HepG2 (cell line): ENCODE data around the gene GPR83. TPM values are rescaled to one million over a fixed set of nuclear protein-coding genes. Genes with fewer than 3 reads are reported as not detected.
A peak's percentile ranks its signal among the peaks of the same experiment; 100 is the strongest.

Source experiments
- ARNT ChIP-seq: fragments of 450-650 bp; IDR thresholded peaks from 2 replicates; pipeline ENCODE4 v1.6.1; 2017
- KLF12 ChIP-seq: sonication (generic); formaldehyde crosslinking; IDR thresholded peaks from 2 replicates; pipeline ENCODE4 v1.4.0; 2020; ENCODE audit warnings: missing genetic modification reagents, borderline replicate concordance
- NR2F6 ChIP-seq, 2 experiments: IDR thresholded peaks; 2 replicates each; pipeline ENCODE4 v1.6.1; 2016; ENCODE audit warnings: antibody characterized with exemption in 1 of 2, mild to moderate bottlenecking in 1 of 2
- SCMH1 ChIP-seq: sonication (generic); formaldehyde crosslinking; IDR thresholded peaks from 2 replicates; pipeline ENCODE4 v1.9.0; 2021; ENCODE audit warnings: missing genetic modification reagents, mild to moderate bottlenecking, borderline replicate concordance
- SNAI1 ChIP-seq: sonication (generic); formaldehyde crosslinking; IDR thresholded peaks from 2 replicates; pipeline ENCODE4 v1.5.0; 2020; ENCODE audit warnings: mild to moderate bottlenecking, missing genetic modification reagents, borderline replicate concordance
- SRY ChIP-seq: sonication (generic); formaldehyde crosslinking; IDR thresholded peaks from 2 replicates; pipeline ENCODE4 v1.8.0; 2022; ENCODE audit warnings: mild to moderate bottlenecking, missing genetic modification reagents
- ZBTB21 ChIP-seq: sonication (generic); formaldehyde crosslinking; IDR thresholded peaks from 2 replicates; pipeline ENCODE4 v1.4.0; 2020; ENCODE audit warnings: missing genetic modification reagents
- ZBTB8A ChIP-seq: sonication (generic); formaldehyde crosslinking; IDR thresholded peaks from 2 replicates; pipeline ENCODE4 v1.4.0; 2020; ENCODE audit warnings: mild to moderate bottlenecking, low read depth, missing genetic modification reagents, borderline replicate concordance
- ZFP36 ChIP-seq: fragments of 150-350 bp; IDR thresholded peaks from 2 replicates; pipeline ENCODE4 v1.6.1; 2018; ENCODE audit warnings: borderline replicate concordance, low read length, low read depth; ENCODE audit not compliant: partially characterized antibody
- ZFP90 ChIP-seq: sonication (generic); formaldehyde crosslinking; IDR thresholded peaks from 2 replicates; pipeline ENCODE4 v1.8.0; 2022; ENCODE audit warnings: missing genetic modification reagents, mild to moderate bottlenecking, inconsistent platforms, borderline replicate concordance
- ZNF224 ChIP-seq: sonication (generic); formaldehyde crosslinking; IDR thresholded peaks from 2 replicates; pipeline ENCODE4 v1.5.0; 2020; ENCODE audit warnings: mild to moderate bottlenecking, missing genetic modification reagents
- ZNF350 ChIP-seq: sonication (generic); formaldehyde crosslinking; IDR thresholded peaks from 2 replicates; pipeline ENCODE4 v1.4.0; 2020; ENCODE audit warnings: mild to moderate bottlenecking, low read depth, missing genetic modification reagents, borderline replicate concordance
- ZSCAN25 ChIP-seq: sonication (generic); formaldehyde crosslinking; IDR thresholded peaks from 2 replicates; pipeline ENCODE4 v1.8.0; 2022; ENCODE audit warnings: mild to moderate bottlenecking, missing genetic modification reagents
- polyA plus RNA-seq, 8 experiments: library from polyadenylated mRNA; depleted of rRNA in 3 of 8; stranded (reverse) in 7 of 8; unstranded in 1 of 8; fragments of >200 nt; fragmentation: Illumina TruSeq in 4 of 8; extraction: Trizol in 4 of 8; gene quantifications; 2 replicates each; pipeline versions ENCODE4 v1.2.1 to v1.2.3, GENCODE V29; 2011 to 2016; ENCODE audit warnings: low read depth in 4 of 8, missing spikeins in 1 of 8, mixed read lengths in 1 of 8; ENCODE audit not compliant: insufficient read depth in 1 of 8
- total RNA-seq, 5 experiments: library from RNA; depleted of rRNA; stranded (reverse); fragments of >200 nt; fragmentation: Illumina TruSeq; extraction: Trizol; gene quantifications; 2 replicates each; pipeline ENCODE4 v1.2.3, GENCODE V29; 2016; ENCODE audit warnings: low read depth in 1 of 5
- TF ChIP-seq, protein P1 (sequence below): IDR thresholded peaks from 2 replicates; pipeline ENCODE4 v1.6.1; 2016; ENCODE audit warnings: mild to moderate bottlenecking, missing biosample characterization, missing genetic modification reagents
- TF ChIP-seq, protein P2 (sequence below): sonication (generic); formaldehyde crosslinking; IDR thresholded peaks from 2 replicates; pipeline ENCODE4 v1.5.0; 2020; ENCODE audit warnings: missing genetic modification reagents, mild to moderate bottlenecking, borderline replicate concordance
- TF ChIP-seq, protein P3 (sequence below), 2 experiments: IDR thresholded peaks; 2 replicates each; pipeline ENCODE4 v1.6.1; 2011 to 2012; ENCODE audit warnings: low read length in 2 of 2, borderline replicate concordance in 1 of 2, low read depth in 1 of 2, mild to moderate bottlenecking in 1 of 2, moderate library complexity in 1 of 2
- TF ChIP-seq, protein P4 (sequence below): sonication (generic); formaldehyde crosslinking; IDR thresholded peaks from 2 replicates; pipeline ENCODE4 v1.4.0; 2020; ENCODE audit warnings: missing genetic modification reagents

The GPR83 gene
- total and polyA plus RNA-seq, 2 of the 13 experiments (the other 11 are each of a cell fraction or from before 2014, with no cell fraction given), result 0.04 to 0.11 TPM

DNA sequence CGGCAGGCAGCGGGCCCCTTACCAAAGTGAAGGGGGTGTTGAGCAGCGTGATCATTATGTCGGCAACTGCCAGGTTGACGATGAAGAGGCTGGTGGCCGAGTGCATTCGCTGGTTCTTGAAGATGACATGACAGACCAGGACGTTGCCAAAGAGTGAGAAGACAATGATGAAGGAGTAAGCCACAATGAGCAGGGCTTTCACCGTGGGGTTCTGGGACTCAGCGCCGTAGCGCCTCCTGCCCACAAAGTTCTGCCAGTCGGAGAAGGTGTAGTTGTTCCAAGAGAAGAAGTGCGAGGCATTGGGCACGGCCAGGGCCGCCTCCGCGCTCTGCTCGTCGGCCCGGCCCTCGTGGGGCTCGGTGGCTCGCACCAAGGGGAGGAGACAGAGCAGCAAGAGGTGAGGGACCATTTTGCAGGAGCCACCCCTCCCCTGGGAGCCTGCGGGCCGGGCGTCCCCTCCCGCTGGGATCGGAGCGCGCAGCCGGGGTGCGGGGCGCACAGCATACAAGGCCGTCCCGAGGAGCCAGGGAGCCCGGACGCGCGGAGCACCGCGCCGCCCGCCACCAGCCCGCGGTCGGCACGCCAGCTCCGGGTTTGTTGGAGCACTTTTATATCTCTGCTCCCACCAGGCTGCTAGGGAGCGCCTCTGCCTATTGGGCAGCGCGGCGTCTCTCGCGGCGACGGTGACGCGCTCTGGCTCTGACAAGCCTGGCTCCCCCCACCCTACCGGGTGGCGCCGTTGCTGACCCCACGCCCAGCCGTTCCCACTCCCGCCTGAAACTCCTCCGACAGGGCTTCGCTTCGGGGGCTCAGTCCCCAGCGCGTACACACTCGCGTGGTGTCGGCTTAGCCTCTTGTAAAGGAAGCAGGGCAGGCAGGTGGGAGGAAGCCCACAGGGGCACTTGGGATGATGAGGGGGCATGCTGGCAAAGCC lies at the start of gene GPR83 (continued):
- TF ChIP-seq ZFP36 (no peak), ARNT (no peak), ZSCAN25 (CRISPR knock-in tag) (no peak), ZBTB8A (CRISPR knock-in tag) (no peak), ZNF350 (no peak), NR2F6 (IDR thresholded peaks at IDR 0.05) (no peak), NR2F6 (CRISPR knock-in tag; IDR thresholded peaks at IDR 0.05) (no peak), ZNF224 (CRISPR knock-in tag) (no peak), KLF12 (no peak), ZBTB21 (CRISPR knock-in tag) (no peak), ZFP90 (CRISPR knock-in tag) (no peak), SNAI1 (CRISPR knock-in tag) (no peak), SCMH1 (CRISPR knock-in tag) (no peak), SRY (CRISPR knock-in tag) (no peak)
- TF ChIP-seq, protein P1, sequence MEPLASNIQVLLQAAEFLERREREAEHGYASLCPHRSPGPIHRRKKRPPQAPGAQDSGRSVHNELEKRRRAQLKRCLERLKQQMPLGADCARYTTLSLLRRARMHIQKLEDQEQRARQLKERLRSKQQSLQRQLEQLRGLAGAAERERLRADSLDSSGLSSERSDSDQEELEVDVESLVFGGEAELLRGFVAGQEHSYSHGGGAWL (CRISPR knock-in tag), result no peak
- TF ChIP-seq, protein P2, sequence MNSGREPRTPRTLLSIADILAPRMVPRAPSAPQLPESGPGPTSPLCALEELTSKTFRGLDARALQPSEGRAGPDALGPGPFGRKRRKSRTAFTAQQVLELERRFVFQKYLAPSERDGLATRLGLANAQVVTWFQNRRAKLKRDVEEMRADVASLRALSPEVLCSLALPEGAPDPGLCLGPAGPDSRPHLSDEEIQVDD (CRISPR knock-in tag), result no peak
- TF ChIP-seq, protein P3, sequence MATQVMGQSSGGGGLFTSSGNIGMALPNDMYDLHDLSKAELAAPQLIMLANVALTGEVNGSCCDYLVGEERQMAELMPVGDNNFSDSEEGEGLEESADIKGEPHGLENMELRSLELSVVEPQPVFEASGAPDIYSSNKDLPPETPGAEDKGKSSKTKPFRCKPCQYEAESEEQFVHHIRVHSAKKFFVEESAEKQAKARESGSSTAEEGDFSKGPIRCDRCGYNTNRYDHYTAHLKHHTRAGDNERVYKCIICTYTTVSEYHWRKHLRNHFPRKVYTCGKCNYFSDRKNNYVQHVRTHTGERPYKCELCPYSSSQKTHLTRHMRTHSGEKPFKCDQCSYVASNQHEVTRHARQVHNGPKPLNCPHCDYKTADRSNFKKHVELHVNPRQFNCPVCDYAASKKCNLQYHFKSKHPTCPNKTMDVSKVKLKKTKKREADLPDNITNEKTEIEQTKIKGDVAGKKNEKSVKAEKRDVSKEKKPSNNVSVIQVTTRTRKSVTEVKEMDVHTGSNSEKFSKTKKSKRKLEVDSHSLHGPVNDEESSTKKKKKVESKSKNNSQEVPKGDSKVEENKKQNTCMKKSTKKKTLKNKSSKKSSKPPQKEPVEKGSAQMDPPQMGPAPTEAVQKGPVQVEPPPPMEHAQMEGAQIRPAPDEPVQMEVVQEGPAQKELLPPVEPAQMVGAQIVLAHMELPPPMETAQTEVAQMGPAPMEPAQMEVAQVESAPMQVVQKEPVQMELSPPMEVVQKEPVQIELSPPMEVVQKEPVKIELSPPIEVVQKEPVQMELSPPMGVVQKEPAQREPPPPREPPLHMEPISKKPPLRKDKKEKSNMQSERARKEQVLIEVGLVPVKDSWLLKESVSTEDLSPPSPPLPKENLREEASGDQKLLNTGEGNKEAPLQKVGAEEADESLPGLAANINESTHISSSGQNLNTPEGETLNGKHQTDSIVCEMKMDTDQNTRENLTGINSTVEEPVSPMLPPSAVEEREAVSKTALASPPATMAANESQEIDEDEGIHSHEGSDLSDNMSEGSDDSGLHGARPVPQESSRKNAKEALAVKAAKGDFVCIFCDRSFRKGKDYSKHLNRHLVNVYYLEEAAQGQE (IDR thresholded peaks at IDR 0.05; ENCODE audit: borderline replicate concordance in 1 of 2, low read depth in 1 of 2, low read length in 2 of 2), result no peak
- TF ChIP-seq, protein P4, sequence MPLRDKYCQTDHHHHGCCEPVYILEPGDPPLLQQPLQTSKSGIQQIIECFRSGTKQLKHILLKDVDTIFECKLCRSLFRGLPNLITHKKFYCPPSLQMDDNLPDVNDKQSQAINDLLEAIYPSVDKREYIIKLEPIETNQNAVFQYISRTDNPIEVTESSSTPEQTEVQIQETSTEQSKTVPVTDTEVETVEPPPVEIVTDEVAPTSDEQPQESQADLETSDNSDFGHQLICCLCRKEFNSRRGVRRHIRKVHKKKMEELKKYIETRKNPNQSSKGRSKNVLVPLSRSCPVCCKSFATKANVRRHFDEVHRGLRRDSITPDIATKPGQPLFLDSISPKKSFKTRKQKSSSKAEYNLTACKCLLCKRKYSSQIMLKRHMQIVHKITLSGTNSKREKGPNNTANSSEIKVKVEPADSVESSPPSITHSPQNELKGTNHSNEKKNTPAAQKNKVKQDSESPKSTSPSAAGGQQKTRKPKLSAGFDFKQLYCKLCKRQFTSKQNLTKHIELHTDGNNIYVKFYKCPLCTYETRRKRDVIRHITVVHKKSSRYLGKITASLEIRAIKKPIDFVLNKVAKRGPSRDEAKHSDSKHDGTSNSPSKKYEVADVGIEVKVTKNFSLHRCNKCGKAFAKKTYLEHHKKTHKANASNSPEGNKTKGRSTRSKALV (CRISPR knock-in tag), result peak; percentile 86; the same call in 1 of the 2 replicates
